HepG2 (cell line): Measurements from ENCODE around the gene C20orf204. TPM values are rescaled to one million over a fixed set of nuclear protein-coding genes. Genes with fewer than 3 reads are reported as not detected.
A peak's percentile ranks its signal among the peaks of the same experiment; 100 is the strongest.

Experiments
- ADNP ChIP-seq: sonication (generic); formaldehyde crosslinking; IDR thresholded peaks from 2 replicates; pipeline ENCODE4 v1.4.0; 2020; ENCODE audit warnings: missing genetic modification reagents
- CAMTA2 ChIP-seq: sonication (generic); formaldehyde crosslinking; IDR thresholded peaks from 2 replicates; pipeline ENCODE4 v1.4.0; 2020; ENCODE audit warnings: mild to moderate bottlenecking, missing genetic modification reagents, borderline replicate concordance
- ELF4 ChIP-seq: sonication (generic); formaldehyde crosslinking; IDR thresholded peaks from 2 replicates; pipeline ENCODE4 v1.5.0; 2020; ENCODE audit warnings: missing genetic modification reagents, mild to moderate bottlenecking, moderate library complexity, borderline replicate concordance
- GRHL1 ChIP-seq: sonication (generic); formaldehyde crosslinking; conservative IDR thresholded peaks from 2 replicates; pipeline ENCODE4 v1.8.0; 2022; ENCODE audit warnings: missing genetic modification reagents
- HNRNPUL1 ChIP-seq: fragments of 200-400 bp; formaldehyde crosslinking; IDR thresholded peaks from 2 replicates; pipeline ENCODE4 v1.6.1; 2017; ENCODE audit warnings: low read depth, mild to moderate bottlenecking, low read length, moderate library complexity
- LBX2 ChIP-seq: sonication (generic); formaldehyde crosslinking; IDR thresholded peaks from 2 replicates; pipeline ENCODE4 v1.5.0; 2020; ENCODE audit warnings: missing genetic modification reagents, mild to moderate bottlenecking, borderline replicate concordance
- SALL2 ChIP-seq: sonication (generic); formaldehyde crosslinking; IDR thresholded peaks from 2 replicates; pipeline ENCODE4 v1.8.1; 2023; ENCODE audit warnings: mild to moderate bottlenecking, missing genetic modification reagents, inconsistent platforms
- ZNF10 ChIP-seq: sonication (generic); formaldehyde crosslinking; IDR thresholded peaks from 2 replicates; pipeline ENCODE4 v1.4.0; 2020; ENCODE audit warnings: mild to moderate bottlenecking, low read depth, missing genetic modification reagents, borderline replicate concordance
- ZNF121 ChIP-seq: sonication (generic); formaldehyde crosslinking; IDR thresholded peaks from 2 replicates; pipeline ENCODE4 v1.5.0; 2020; ENCODE audit warnings: mild to moderate bottlenecking, missing genetic modification reagents
- ZNF160 ChIP-seq: sonication (generic); formaldehyde crosslinking; IDR thresholded peaks from 2 replicates; pipeline ENCODE4 v1.8.0; 2022; ENCODE audit warnings: mild to moderate bottlenecking, inconsistent platforms, missing genetic modification reagents
- ZNF441 ChIP-seq: sonication (generic); formaldehyde crosslinking; IDR thresholded peaks from 2 replicates; pipeline ENCODE4 v1.7.0; 2021; ENCODE audit warnings: missing genetic modification reagents, borderline replicate concordance
- ZNF777 ChIP-seq: sonication (generic); formaldehyde crosslinking; IDR thresholded peaks from 2 replicates; pipeline ENCODE4 v1.4.0; 2020; ENCODE audit warnings: missing genetic modification reagents
- ZSCAN20 ChIP-seq: sonication (generic); formaldehyde crosslinking; IDR thresholded peaks from 2 replicates; pipeline ENCODE4 v1.4.0; 2020; ENCODE audit warnings: missing genetic modification reagents, mild to moderate bottlenecking, borderline replicate concordance
- polyA plus RNA-seq, 8 experiments: library from polyadenylated mRNA; depleted of rRNA in 3 of 8; stranded (reverse) in 7 of 8; unstranded in 1 of 8; fragments of >200 nt; fragmentation: Illumina TruSeq in 4 of 8; extraction: Trizol in 4 of 8; gene quantifications; 2 replicates each; pipeline versions ENCODE4 v1.2.1 to v1.2.3, GENCODE V29; 2011 to 2016; ENCODE audit warnings: low read depth in 4 of 8, missing spikeins in 1 of 8, mixed read lengths in 1 of 8; ENCODE audit not compliant: insufficient read depth in 1 of 8
- total RNA-seq, 5 experiments: library from RNA; depleted of rRNA; stranded (reverse); fragments of >200 nt; fragmentation: Illumina TruSeq; extraction: Trizol; gene quantifications; 2 replicates each; pipeline ENCODE4 v1.2.3, GENCODE V29; 2016; ENCODE audit warnings: low read depth in 1 of 5
- TF ChIP-seq, protein P1 (sequence below): sonication (generic); formaldehyde crosslinking; IDR thresholded peaks from 2 replicates; pipeline ENCODE4 v1.5.0; 2020; ENCODE audit warnings: mild to moderate bottlenecking, missing genetic modification reagents
- TF ChIP-seq, protein P2 (sequence below): sonication (generic); formaldehyde crosslinking; IDR thresholded peaks from 2 replicates; pipeline ENCODE4 v1.5.0; 2020; ENCODE audit warnings: mild to moderate bottlenecking, missing genetic modification reagents, borderline replicate concordance
- TF ChIP-seq, protein P3 (sequence below): sonication (generic); formaldehyde crosslinking; IDR thresholded peaks from 2 replicates; pipeline ENCODE4 v1.4.0; 2020; ENCODE audit warnings: missing genetic modification reagents

C20orf204 gene
- total and polyA plus RNA-seq, 2 of the 13 experiments (the other 11 are each of a cell fraction or from before 2014, with no cell fraction given), result 22.1 to 80.0 TPM

DNA sequence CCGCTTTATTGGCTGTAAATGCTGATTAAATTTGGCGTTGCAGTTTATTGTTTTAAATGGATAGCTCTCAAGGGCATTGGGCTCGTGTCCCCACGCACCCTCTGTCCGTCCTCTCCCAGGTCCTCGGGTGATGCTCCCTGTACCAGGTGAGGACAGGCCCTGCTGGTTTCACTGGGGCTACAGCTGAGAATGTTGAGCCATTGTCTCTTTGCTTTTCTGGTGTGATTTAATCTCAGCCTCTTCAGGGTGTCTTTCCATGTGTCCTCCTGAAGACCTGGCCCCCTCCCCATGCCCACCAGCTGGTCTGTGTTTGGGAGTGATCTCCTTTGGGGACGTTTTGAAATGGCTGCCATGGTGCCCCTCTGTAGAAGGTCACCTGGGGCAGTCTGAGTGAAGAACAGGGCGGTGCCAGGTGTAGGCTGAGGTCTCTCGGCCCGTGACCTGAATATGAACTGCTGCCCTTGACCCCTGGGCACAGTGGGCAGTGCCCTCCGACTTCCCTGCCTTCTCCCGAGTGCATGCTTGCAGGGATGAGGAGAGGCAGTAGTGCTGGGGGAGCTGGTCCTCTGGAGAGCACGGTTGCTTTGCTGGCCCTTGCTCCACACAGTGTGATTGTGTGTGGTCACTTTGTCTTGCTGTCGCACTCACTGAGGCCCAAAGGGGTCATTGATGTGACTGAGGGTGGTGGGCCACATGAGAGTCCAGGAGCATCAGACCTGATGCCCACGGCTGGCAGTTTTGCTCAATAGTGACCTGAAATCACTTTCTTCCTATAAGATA, 12.4 kb upstream of the C20orf204 start (continued):
- TF ChIP-seq ZNF10 (CRISPR knock-in tag) (no peak), ELF4 (no peak), ZNF160 (CRISPR knock-in tag) (no peak), SALL2 (peak; percentile 76; the same call in 1 of the 2 replicates), GRHL1 (no peak), ADNP (CRISPR knock-in tag) (no peak), ZNF777 (CRISPR knock-in tag) (no peak), CAMTA2 (peak; percentile 97; the same call in 1 of the 2 replicates), HNRNPUL1 (no peak), ZNF441 (CRISPR knock-in tag) (no peak), ZNF121 (no peak), ZSCAN20 (no peak), LBX2 (CRISPR knock-in tag) (peak; percentile 63; the same call in 1 of the 2 replicates)
- TF ChIP-seq, protein P1, sequence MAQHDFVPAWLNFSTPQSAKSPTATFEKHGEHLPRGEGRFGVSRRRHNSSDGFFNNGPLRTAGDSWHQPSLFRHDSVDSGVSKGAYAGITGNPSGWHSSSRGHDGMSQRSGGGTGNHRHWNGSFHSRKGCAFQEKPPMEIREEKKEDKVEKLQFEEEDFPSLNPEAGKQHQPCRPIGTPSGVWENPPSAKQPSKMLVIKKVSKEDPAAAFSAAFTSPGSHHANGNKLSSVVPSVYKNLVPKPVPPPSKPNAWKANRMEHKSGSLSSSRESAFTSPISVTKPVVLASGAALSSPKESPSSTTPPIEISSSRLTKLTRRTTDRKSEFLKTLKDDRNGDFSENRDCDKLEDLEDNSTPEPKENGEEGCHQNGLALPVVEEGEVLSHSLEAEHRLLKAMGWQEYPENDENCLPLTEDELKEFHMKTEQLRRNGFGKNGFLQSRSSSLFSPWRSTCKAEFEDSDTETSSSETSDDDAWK (CRISPR knock-in tag), result no peak
- TF ChIP-seq, protein P2, sequence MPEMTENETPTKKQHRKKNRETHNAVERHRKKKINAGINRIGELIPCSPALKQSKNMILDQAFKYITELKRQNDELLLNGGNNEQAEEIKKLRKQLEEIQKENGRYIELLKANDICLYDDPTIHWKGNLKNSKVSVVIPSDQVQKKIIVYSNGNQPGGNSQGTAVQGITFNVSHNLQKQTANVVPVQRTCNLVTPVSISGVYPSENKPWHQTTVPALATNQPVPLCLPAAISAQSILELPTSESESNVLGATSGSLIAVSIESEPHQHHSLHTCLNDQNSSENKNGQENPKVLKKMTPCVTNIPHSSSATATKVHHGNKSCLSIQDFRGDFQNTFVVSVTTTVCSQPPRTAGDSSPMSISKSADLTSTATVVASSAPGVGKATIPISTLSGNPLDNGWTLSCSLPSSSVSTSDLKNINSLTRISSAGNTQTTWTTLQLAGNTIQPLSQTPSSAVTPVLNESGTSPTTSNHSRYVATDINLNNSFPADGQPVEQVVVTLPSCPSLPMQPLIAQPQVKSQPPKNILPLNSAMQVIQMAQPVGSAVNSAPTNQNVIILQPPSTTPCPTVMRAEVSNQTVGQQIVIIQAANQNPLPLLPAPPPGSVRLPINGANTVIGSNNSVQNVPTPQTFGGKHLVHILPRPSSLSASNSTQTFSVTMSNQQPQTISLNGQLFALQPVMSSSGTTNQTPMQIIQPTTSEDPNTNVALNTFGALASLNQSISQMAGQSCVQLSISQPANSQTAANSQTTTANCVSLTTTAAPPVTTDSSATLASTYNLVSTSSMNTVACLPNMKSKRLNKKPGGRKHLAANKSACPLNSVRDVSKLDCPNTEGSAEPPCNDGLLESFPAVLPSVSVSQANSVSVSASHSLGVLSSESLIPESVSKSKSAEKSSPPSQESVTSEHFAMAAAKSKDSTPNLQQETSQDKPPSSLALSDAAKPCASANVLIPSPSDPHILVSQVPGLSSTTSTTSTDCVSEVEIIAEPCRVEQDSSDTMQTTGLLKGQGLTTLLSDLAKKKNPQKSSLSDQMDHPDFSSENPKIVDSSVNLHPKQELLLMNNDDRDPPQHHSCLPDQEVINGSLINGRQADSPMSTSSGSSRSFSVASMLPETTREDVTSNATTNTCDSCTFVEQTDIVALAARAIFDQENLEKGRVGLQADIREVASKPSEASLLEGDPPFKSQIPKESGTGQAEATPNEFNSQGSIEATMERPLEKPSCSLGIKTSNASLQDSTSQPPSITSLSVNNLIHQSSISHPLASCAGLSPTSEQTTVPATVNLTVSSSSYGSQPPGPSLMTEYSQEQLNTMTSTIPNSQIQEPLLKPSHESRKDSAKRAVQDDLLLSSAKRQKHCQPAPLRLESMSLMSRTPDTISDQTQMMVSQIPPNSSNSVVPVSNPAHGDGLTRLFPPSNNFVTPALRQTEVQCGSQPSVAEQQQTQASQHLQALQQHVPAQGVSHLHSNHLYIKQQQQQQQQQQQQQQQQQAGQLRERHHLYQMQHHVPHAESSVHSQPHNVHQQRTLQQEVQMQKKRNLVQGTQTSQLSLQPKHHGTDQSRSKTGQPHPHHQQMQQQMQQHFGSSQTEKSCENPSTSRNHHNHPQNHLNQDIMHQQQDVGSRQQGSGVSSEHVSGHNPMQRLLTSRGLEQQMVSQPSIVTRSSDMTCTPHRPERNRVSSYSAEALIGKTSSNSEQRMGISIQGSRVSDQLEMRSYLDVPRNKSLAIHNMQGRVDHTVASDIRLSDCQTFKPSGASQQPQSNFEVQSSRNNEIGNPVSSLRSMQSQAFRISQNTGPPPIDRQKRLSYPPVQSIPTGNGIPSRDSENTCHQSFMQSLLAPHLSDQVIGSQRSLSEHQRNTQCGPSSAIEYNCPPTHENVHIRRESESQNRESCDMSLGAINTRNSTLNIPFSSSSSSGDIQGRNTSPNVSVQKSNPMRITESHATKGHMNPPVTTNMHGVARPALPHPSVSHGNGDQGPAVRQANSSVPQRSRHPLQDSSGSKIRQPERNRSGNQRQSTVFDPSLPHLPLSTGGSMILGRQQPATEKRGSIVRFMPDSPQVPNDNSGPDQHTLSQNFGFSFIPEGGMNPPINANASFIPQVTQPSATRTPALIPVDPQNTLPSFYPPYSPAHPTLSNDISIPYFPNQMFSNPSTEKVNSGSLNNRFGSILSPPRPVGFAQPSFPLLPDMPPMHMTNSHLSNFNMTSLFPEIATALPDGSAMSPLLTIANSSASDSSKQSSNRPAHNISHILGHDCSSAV, result no peak
- TF ChIP-seq, protein P3, sequence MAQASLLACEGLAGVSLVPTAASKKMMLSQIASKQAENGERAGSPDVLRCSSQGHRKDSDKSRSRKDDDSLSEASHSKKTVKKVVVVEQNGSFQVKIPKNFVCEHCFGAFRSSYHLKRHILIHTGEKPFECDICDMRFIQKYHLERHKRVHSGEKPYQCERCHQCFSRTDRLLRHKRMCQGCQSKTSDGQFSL, result no peak
